A549 (cell line): ENCODE data around the gene SNX30. TPM values are rescaled to one million over a fixed set of nuclear protein-coding genes. Genes with fewer than 3 reads are reported as not detected.

Experiments
- ATAC-seq, 2 experiments: fragments of 200-7000 bp in 1 of 2; fragments of >200 bp in 1 of 2; cut with Nextera tagmentation in 1 of 2; cut with Tn5 transposase in 1 of 2; 3 replicates each; pipeline versions ENCODE4 v1.8.0 to v1.9.1; 2018 to 2020; ENCODE audit warnings: mild to moderate bottlenecking in 1 of 2, moderate library complexity in 1 of 2
- CTCF ChIA-PET: fragments of 300-600 bp; sonication (Branson Sonifier 250); formaldehyde crosslinking; extraction: SDS; loops from one replicate; lab custom pipeline; 2021; ENCODE audit warnings: antibody characterized with exemption, inconsistent platforms; lab: Yijun Ruan, JAX
- POLR2A ChIA-PET: fragments of 350-600 bp; formaldehyde crosslinking; extraction: SDS; loops from one replicate; lab custom pipeline; 2021; ENCODE audit warnings: antibody characterized with exemption, inconsistent platforms; lab: Yijun Ruan, JAX
- DNase-seq, 2 experiments: peaks; one replicate each; pipeline versions ENCODE4 v3.0.0 to v3.0.0-alpha.2; 2011 to 2016; ENCODE audit warnings: low read depth in 1 of 2, low spot score in 1 of 2
- FAIRE-seq: peaks from 2 replicates; lab custom pipeline; 2011; peaks lifted over from hg19 to GRCh38; lab: Jason Lieb, UNC
- H3K27ac ChIP-seq, 2 experiments: fragments of >200 bp; sonication (Bioruptor Twin); formaldehyde crosslinking; 3 replicates each; pipeline ENCODE4 v1.5.1; 2016 to 2017
- H3K4me1 ChIP-seq: fragments of >200 bp; sonication (Bioruptor Twin); formaldehyde crosslinking; 3 replicates; pipeline ENCODE4 v1.6.1; 2016
- H3K4me2 ChIP-seq: fragments of >200 bp; sonication (Bioruptor Twin); formaldehyde crosslinking; 3 replicates; pipeline ENCODE4 v1.6.1; 2016
- H3K4me3 ChIP-seq: fragments of >200 bp; sonication (Bioruptor Twin); formaldehyde crosslinking; 3 replicates; pipeline ENCODE4 v1.5.1; 2016
- H3K9me3 ChIP-seq: fragments of >200 bp; sonication (Bioruptor Twin); formaldehyde crosslinking; 3 replicates; pipeline ENCODE4 v1.6.1; 2016
- BHLHE40 ChIP-seq: IDR thresholded peaks from 2 replicates; pipeline ENCODE4 v1.6.1; 2012; ENCODE audit warnings: low read depth, low read length, inconsistent platforms
- CBX2 ChIP-seq: fragments of 200-600 bp; sonication (generic); IDR thresholded peaks from 2 replicates; pipeline ENCODE4 v1.6.1; 2016; ENCODE audit warnings: low read depth, mild to moderate bottlenecking, borderline replicate concordance
- CEBPB ChIP-seq, 2 experiments: fragments of >200 bp in 1 of 2; sonication (Bioruptor Twin) in 1 of 2; formaldehyde crosslinking in 1 of 2; IDR thresholded peaks; 2 replicates each; pipeline ENCODE4 v1.6.1; 2012 to 2016
- CTCF ChIP-seq: fragments of >200 bp; sonication (Bioruptor Twin); formaldehyde crosslinking; IDR thresholded peaks from 3 replicates; pipeline ENCODE4 v1.5.1; 2016
- EHF ChIP-seq: fragments of 250-450 bp; sonication (Bioruptor Pico); IDR thresholded peaks from 2 replicates; pipeline ENCODE4 v1.5.0; 2020; ENCODE audit warnings: mild to moderate bottlenecking
- EP300 ChIP-seq, 2 experiments: fragments of >200 bp; sonication (Bioruptor Twin); formaldehyde crosslinking; IDR thresholded peaks; 2 replicates in 1 of 2; 3 replicates in 1 of 2; pipeline ENCODE4 v1.6.1; 2016 to 2017
- ESRRA ChIP-seq: fragments of 150-350 bp; IDR thresholded peaks from 2 replicates; pipeline ENCODE4 v1.6.1; 2014; ENCODE audit warnings: mild to moderate bottlenecking, low read length, borderline replicate concordance
- FOSL2 ChIP-seq, 2 experiments: fragments of 450-650 bp in 1 of 2; fragments of >200 bp in 1 of 2; sonication (Bioruptor Twin) in 1 of 2; formaldehyde crosslinking; IDR thresholded peaks; 2 replicates each; pipeline versions ENCODE4 v1.5.0 to v1.6.1; 2016 to 2020; ENCODE audit warnings: mild to moderate bottlenecking in 1 of 2, moderate library complexity in 1 of 2
- FOXS1 ChIP-seq: fragments of 250-450 bp; sonication (Bioruptor Pico); IDR thresholded peaks from 2 replicates; pipeline ENCODE4 v1.5.0; 2020; ENCODE audit warnings: mild to moderate bottlenecking, moderate library complexity
- HEYL ChIP-seq: fragments of 250-450 bp; sonication (Bioruptor Pico); IDR thresholded peaks from 2 replicates; pipeline ENCODE4 v1.8.0; 2021; ENCODE audit warnings: mild to moderate bottlenecking, moderate library complexity
- HMGXB4 ChIP-seq: fragments of 250-450 bp; sonication (Bioruptor Pico); IDR thresholded peaks from 2 replicates; pipeline ENCODE4 v1.5.0; 2021; ENCODE audit warnings: mild to moderate bottlenecking, moderate library complexity, borderline replicate concordance
- HOXB13 ChIP-seq: fragments of 250-450 bp; sonication (Bioruptor Pico); IDR thresholded peaks from 2 replicates; pipeline ENCODE4 v1.5.0; 2020; ENCODE audit warnings: low read depth, mild to moderate bottlenecking, moderate library complexity
- JUN ChIP-seq, 2 experiments: fragments of >200 bp; sonication (Bioruptor Twin); formaldehyde crosslinking; IDR thresholded peaks; 2 replicates in 1 of 2; 3 replicates in 1 of 2; pipeline ENCODE4 v1.6.1; 2016 to 2017
- JUNB ChIP-seq: fragments of >200 bp; sonication (Bioruptor Twin); formaldehyde crosslinking; IDR thresholded peaks from 2 replicates; pipeline ENCODE4 v1.6.1; 2016
- KDM5A ChIP-seq: fragments of 200-600 bp; sonication (generic); IDR thresholded peaks from 2 replicates; pipeline ENCODE4 v1.6.1; 2016; ENCODE audit warnings: antibody characterized with exemption, mild to moderate bottlenecking
- MAZ ChIP-seq: fragments of 150-350 bp; IDR thresholded peaks from 2 replicates; pipeline ENCODE4 v1.6.1; 2014; ENCODE audit warnings: antibody characterized with exemption, low read depth, low read length, borderline replicate concordance
- NPAS2 ChIP-seq: fragments of 250-450 bp; sonication (Bioruptor Pico); IDR thresholded peaks from 2 replicates; pipeline ENCODE4 v1.8.0; 2022; ENCODE audit warnings: mild to moderate bottlenecking, moderate library complexity, borderline replicate concordance
- NR3C1 ChIP-seq: fragments of >200 bp; sonication (Bioruptor Twin); formaldehyde crosslinking; IDR thresholded peaks from 3 replicates; pipeline ENCODE4 v1.6.1; 2017
- PHF8 ChIP-seq: fragments of 200-600 bp; sonication (generic); IDR thresholded peaks from 2 replicates; pipeline ENCODE4 v1.6.1; 2016; ENCODE audit warnings: low read depth, mild to moderate bottlenecking, antibody characterized with exemption, moderate library complexity, borderline replicate concordance
- RARB ChIP-seq: fragments of 250-450 bp; sonication (Bioruptor Pico); IDR thresholded peaks from 2 replicates; pipeline ENCODE4 v1.8.0; 2021; ENCODE audit warnings: mild to moderate bottlenecking, moderate library complexity
- RCOR1 ChIP-seq: fragments of 150-350 bp; IDR thresholded peaks from 2 replicates; pipeline ENCODE4 v1.6.1; 2014; ENCODE audit warnings: antibody characterized with exemption, low read length, low read depth
- SMC3 ChIP-seq: fragments of >200 bp; sonication (Bioruptor Twin); formaldehyde crosslinking; IDR thresholded peaks from 3 replicates; pipeline ENCODE4 v1.6.1; 2018; ENCODE audit warnings: inconsistent platforms
- SREBF2 ChIP-seq: fragments of 450-650 bp; IDR thresholded peaks from 2 replicates; pipeline ENCODE4 v1.6.1; 2014; ENCODE audit warnings: mild to moderate bottlenecking, moderate library complexity
- ZNF302 ChIP-seq: fragments of 250-450 bp; sonication (Bioruptor Pico); IDR thresholded peaks from 2 replicates; pipeline ENCODE4 v1.9.0; 2021; ENCODE audit warnings: inconsistent platforms, mild to moderate bottlenecking, moderate library complexity
- ZSCAN20 ChIP-seq: fragments of 250-450 bp; sonication (Bioruptor Pico); IDR thresholded peaks from 2 replicates; pipeline ENCODE4 v1.8.0; 2022; ENCODE audit warnings: mild to moderate bottlenecking, moderate library complexity
- WGBS: methylation state at CpG from one replicate; pipeline ENCODE4 v1.1.6; 2017; ENCODE audit errors: missing lambda C conversion rate; 5-methylcytosine and 5-hydroxymethylcytosine counted together
- polyA plus RNA-seq, 4 experiments: library from polyadenylated mRNA; depleted of rRNA in 3 of 4; stranded (reverse); fragments of >200 nt; fragmentation: RNase III in 1 of 4; extraction: RNeasy Plus Mini Kit Qiagen cat#74134 plus additional on column Dnase treatment in 1 of 4; gene quantifications; 2 replicates in 3 of 4; 3 replicates in 1 of 4; pipeline ENCODE4 v1.2.3, GENCODE V29; 2011 to 2017
- TF ChIP-seq, protein P1 (sequence below): fragments of 150-350 bp; IDR thresholded peaks from 2 replicates; pipeline ENCODE4 v1.6.1; 2014; ENCODE audit warnings: low read depth, mild to moderate bottlenecking, low read length

Gene SNX30
- polyA plus RNA-seq, 2 of the 4 experiments (the other 2 are of a cell fraction), result 3.1 to 3.6 TPM

DNA sequence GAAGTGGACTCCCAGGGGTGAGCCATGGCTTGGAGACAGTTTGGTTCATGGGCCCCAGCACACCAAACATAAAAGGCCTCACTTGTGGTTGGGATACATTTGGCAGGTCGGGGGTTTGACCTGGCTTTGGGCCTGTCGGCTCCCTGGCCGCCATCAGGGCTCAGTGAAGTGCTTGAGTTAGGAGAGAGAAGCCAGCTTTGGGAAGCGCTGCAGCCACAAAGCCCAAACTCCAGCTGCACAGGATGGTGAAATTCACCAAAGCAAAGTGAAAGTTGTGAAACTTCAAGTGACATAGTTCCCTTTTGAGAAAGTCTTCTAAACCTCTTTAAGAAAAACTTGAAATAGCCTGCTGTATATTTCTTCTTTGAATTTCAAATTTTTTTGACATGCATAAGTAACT, 112.7 kb downstream of the SNX30 start:
- H3K4me1 ChIP-seq, result no peaks in the 10 kb centered on the region
- WGBS, result 27% methylated on average over 3 of the region's 4 CpGs
- no peak overlapping the region for H3K27ac ChIP-seq
- no peaks in the 10 kb centered on the region for H3K9me3 ChIP-seq
- no peak overlapping the region for H3K4me2 ChIP-seq
- CTCF ChIA-PET, result no interaction called here
- POLR2A ChIA-PET, result no interaction called here
- DNase-seq (no peak), FAIRE-seq (no peak), ATAC-seq (no peak)
- H3K4me3 ChIP-seq, result no peak overlapping the region
- no peak for TF ChIP-seq EHF (CRISPR knock-in tag)
- no peak for TF ChIP-seq ESRRA
- TF ChIP-seq JUNB, result no peak
- TF ChIP-seq NPAS2, result no peak
- no peak for TF ChIP-seq CEBPB (IDR thresholded peaks at IDR 0.05)
- TF ChIP-seq EP300 (IDR thresholded peaks at IDR 0.05), result no peak
- no peak for TF ChIP-seq CTCF
- TF ChIP-seq PHF8, result no peak
- no peak for TF ChIP-seq HMGXB4 (CRISPR knock-in tag)
- no peak for TF ChIP-seq SREBF2
- TF ChIP-seq HEYL, result no peak
- no peak for TF ChIP-seq ZSCAN20 (CRISPR knock-in tag)

GRCh38 chr9:112863746-112864145, 113.2 kb downstream of the SNX30 start:
- H3K4me2 ChIP-seq, result no peak overlapping the region
- ChIA-PET CTCF (interaction anchor here (0.8 kb wide), 1 partner anchor 8 kb away, joined by 4 read pairs; no protein-coding TSS in a partner anchor), POLR2A (no interaction called here)
- no peak for DNase-seq
- no peak overlapping the region for H3K27ac ChIP-seq
- TF ChIP-seq SMC3, result no peak
- TF ChIP-seq, all 56 proteins: peak for 0
- ATAC-seq (no peak), FAIRE-seq (no peak)
- Histone ChIP-seq H3K4me3 (no peak overlapping the region), H3K9me3 (no peaks in the 10 kb centered on the region), H3K4me1 (no peaks in the 10 kb centered on the region)
- WGBS, result 46% methylated on average over 2 of the region's 2 CpGs

DNA sequence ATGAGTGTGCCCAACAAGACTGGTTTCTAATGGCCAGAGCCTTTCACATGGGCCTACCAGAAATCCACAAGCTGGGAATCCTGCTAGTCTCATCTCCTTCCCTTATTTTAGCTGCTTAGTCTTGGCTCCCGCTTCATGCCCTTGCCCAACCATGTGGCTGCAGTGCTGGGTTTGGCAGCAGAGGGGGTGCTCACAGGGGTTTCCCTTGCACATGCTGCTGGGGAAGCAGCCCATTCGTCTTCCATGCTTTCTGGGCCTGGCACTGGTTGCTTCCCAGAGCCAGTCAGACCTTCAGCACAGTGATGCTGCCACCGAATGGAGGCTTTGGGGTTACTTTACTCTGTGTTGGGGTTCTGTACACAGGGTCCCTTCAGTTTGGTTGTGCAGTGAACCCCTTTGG, 113.8 kb downstream of the SNX30 start:
- Histone ChIP-seq H3K27ac (no peak overlapping the region), H3K4me2 (no peak overlapping the region), H3K4me3 (no peak overlapping the region), H3K9me3 (no peaks in the 10 kb centered on the region), H3K4me1 (no peaks in the 10 kb centered on the region)
- CTCF ChIA-PET, result interaction anchor here (0.8 kb wide), 1 partner anchor 9 kb away, joined by 4 read pairs; no protein-coding TSS in a partner anchor
- ATAC-seq (no peak), DNase-seq (no peak), FAIRE-seq (no peak)
- 87% methylated on average over 2 of the region's 3 CpGs for WGBS
- POLR2A ChIA-PET, result no interaction called here
- no peak for TF ChIP-seq BHLHE40
- TF ChIP-seq HOXB13, result no peak
- no peak for TF ChIP-seq MAZ
- no peak for TF ChIP-seq NR3C1
- TF ChIP-seq ZNF302 (CRISPR knock-in tag), result no peak
- TF ChIP-seq FOSL2 (IDR thresholded peaks at IDR 0.05), result no peak
- no peak for TF ChIP-seq FOSL2 (CRISPR knock-in tag; IDR thresholded peaks at IDR 0.05)
- no peak for TF ChIP-seq FOXS1
- TF ChIP-seq ESRRA, result no peak
- no peak for TF ChIP-seq RCOR1
- TF ChIP-seq EHF (CRISPR knock-in tag), result no peak
- no peak for TF ChIP-seq HMGXB4 (CRISPR knock-in tag)
- no peak for TF ChIP-seq JUN (IDR thresholded peaks at IDR 0.05)
- TF ChIP-seq KDM5A, result no peak
- TF ChIP-seq RARB (CRISPR knock-in tag), result no peak
- no peak for TF ChIP-seq CBX2
- no peak for TF ChIP-seq CTCF
- TF ChIP-seq, protein P1, sequence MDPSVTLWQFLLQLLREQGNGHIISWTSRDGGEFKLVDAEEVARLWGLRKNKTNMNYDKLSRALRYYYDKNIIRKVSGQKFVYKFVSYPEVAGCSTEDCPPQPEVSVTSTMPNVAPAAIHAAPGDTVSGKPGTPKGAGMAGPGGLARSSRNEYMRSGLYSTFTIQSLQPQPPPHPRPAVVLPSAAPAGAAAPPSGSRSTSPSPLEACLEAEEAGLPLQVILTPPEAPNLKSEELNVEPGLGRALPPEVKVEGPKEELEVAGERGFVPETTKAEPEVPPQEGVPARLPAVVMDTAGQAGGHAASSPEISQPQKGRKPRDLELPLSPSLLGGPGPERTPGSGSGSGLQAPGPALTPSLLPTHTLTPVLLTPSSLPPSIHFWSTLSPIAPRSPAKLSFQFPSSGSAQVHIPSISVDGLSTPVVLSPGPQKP, result no peak
